ENCODE measurements around the gene STUM. TPM values are rescaled to one million over a fixed set of nuclear protein-coding genes. Genes with fewer than 3 reads are reported as not detected.

The STUM gene
- total and polyA plus RNA-seq, 2 experiments from 2014 or later = 0.71 to 7.6 TPM

DNA sequence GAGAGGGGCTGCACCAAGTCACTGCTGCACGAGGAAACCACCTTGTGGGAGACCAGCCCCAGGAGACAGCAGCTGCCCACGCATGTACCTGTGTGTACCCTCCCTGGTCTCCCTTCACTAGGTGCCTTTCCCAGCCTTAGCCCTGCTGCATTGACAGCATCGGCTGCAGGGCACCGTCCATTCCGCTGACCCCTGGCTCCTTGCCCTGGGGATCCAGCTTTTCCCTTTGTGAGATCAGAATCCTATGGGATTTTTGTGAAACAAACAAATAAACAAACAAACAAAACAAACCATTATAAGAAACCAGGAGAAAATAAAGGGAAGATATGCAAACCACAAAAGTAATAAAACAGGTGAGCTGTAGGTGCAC lies 2.1 kb downstream of the STUM start:
- TF ChIP-seq CTCF (IDR thresholded peaks at IDR 0.05; ENCODE audit: low read depth, low read length) = no peak
- Histone ChIP-seq H3K36me3 (no peaks in the 10 kb centered on the region), H3K4me1 (ENCODE audit: low read depth) (no peaks in the 10 kb centered on the region), H3K27ac (no peak overlapping the region), H3K4me3 (no peak overlapping the region), H3K9me3 (ENCODE audit: low read depth) (no peaks in the 10 kb centered on the region), H3K27me3 (peaks cover 47% of the 10 kb centered on the region)
- no peak for DNase-seq (ENCODE audit: low read depth in 1 of 2, low spot score in 1 of 2)

- no peak for TF ChIP-seq CTCF (IDR thresholded peaks at IDR 0.05; ENCODE audit: low read depth, low read length)
- no peak for DNase-seq (ENCODE audit: low read depth in 1 of 2, low spot score in 1 of 2)
These were observed 2.7 kb downstream of the STUM start for GRCh38 chr1:226551299-226551698.

GRCh38 chr1:226552061-226552460 lies 3.5 kb downstream of the STUM start:
- no peak for TF ChIP-seq CTCF (IDR thresholded peaks at IDR 0.05; ENCODE audit: low read depth, low read length)
- no peaks in the 10 kb centered on the region for H3K4me1 ChIP-seq (ENCODE audit: low read depth)
- H3K27ac ChIP-seq = no peak overlapping the region
- no peak overlapping the region for H3K4me3 ChIP-seq
- H3K36me3 ChIP-seq = no peaks in the 10 kb centered on the region
- no peaks in the 10 kb centered on the region for H3K9me3 ChIP-seq (ENCODE audit: low read depth)
- H3K27me3 ChIP-seq = peaks cover 52% of the 10 kb centered on the region
- no peak for DNase-seq (ENCODE audit: low read depth in 1 of 2, low spot score in 1 of 2)

More at GRCh38 chr1:226551299-226551698, 2.7 kb downstream of the STUM start:
- Histone ChIP-seq H3K27me3 (peaks cover 47% of the 10 kb centered on the region), H3K4me3 (no peak overlapping the region), H3K36me3 (no peaks in the 10 kb centered on the region), H3K27ac (no peak overlapping the region), H3K9me3 (ENCODE audit: low read depth) (no peaks in the 10 kb centered on the region), H3K4me1 (ENCODE audit: low read depth) (no peaks in the 10 kb centered on the region)

DNA sequence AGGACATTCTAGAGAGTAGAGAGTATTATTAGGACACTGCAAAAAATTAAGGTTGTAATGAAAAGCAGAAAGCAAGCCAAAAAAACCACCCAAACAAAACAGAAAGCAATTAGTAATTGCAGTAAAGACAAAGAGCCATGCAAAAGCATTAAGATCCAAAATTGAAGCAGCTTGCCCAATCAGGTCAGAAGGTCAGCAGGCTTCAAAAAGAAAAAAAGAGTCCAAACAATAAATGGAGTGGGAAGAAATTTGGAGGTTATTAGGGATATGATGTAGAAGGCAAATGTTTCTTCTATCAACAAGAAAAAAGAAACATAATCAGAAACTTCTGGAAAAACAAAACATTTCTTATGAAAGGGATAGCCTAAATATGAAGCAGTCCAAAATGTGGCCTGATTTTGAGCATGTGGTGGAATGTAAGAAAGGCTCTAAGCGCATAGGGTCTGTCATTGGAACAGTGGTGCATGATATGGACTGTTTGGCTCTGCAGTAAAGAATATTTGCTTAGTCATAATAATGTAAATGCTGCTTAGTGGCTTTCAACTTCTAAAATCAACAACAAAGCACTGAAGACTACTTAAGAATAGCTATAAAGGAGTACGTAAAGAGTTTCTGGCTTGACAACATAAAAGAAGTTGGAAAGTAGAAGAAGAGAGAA lies 4.8 kb downstream of the STUM start:
- no peak overlapping the region for H3K4me3 ChIP-seq
- no peaks in the 10 kb centered on the region for H3K9me3 ChIP-seq (ENCODE audit: low read depth)
- peaks cover 52% of the 10 kb centered on the region for H3K27me3 ChIP-seq
- no peak for DNase-seq (ENCODE audit: low read depth in 1 of 2, low spot score in 1 of 2)
- TF ChIP-seq CTCF (IDR thresholded peaks at IDR 0.05; ENCODE audit: low read depth, low read length) = no peak
- no peak overlapping the region for H3K27ac ChIP-seq
- no peaks in the 10 kb centered on the region for H3K4me1 ChIP-seq (ENCODE audit: low read depth)
- no peaks in the 10 kb centered on the region for H3K36me3 ChIP-seq

DNA sequence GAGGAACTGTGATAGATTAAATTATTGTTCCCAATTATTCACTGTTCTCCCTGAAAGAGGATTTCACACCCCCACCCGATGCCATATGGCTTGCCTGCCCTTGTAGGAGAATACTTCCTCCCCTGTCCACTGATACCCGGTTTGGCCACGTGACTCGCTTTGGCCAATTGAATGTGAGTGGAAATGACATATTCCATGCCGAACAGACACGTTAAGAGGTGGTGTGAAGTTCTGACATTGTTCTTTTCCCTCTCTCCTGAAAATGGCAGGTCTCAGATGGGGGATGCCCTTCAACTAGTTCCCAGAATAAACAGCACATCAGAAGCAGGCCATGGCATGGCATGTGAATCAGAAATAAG lies 5.3 kb downstream of the STUM start:
- no peak for TF ChIP-seq CTCF (IDR thresholded peaks at IDR 0.05; ENCODE audit: low read depth, low read length)
- no peaks in the 10 kb centered on the region for H3K36me3 ChIP-seq

More for the DNA sequence above, 5.3 kb downstream of the STUM start:
- Histone ChIP-seq H3K9me3 (ENCODE audit: low read depth) (no peaks in the 10 kb centered on the region), H3K27me3 (peaks cover 49% of the 10 kb centered on the region), H3K27ac (no peak overlapping the region), H3K4me1 (ENCODE audit: low read depth) (no peaks in the 10 kb centered on the region), H3K4me3 (no peak overlapping the region)
- DNase-seq (ENCODE audit: low read depth in 1 of 2, low spot score in 1 of 2) = no peak
